ENCODE results near the gene PLCB3.

DNA sequence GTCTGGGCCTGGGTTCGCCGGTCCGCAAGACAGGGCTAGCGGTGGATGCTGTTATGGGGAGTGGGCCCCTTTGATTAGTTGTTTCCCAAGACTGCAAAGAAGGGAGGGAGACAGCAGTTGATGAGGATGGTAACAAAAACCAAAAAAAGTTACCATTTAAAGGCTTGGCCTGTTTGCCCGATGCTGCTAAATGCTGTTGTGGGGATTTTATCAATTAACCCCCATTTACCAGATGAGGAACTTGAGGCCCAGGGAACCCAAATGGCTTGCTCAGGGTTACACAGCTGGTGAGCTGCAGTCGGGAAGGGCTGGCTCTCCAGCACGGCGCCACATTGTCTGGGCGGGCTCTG is 28.7 kb upstream of the PLCB3 start:
- TF ChIP-seq GABPA (IDR thresholded peaks at IDR 0.05; ENCODE audit: low read depth) (no peak), POLR2AphosphoS5 (IDR thresholded peaks at IDR 0.05; ENCODE audit: low read depth) (no peak; the same call in 1 of the 2 replicates)
- TF ChIP-seq, protein P1, sequence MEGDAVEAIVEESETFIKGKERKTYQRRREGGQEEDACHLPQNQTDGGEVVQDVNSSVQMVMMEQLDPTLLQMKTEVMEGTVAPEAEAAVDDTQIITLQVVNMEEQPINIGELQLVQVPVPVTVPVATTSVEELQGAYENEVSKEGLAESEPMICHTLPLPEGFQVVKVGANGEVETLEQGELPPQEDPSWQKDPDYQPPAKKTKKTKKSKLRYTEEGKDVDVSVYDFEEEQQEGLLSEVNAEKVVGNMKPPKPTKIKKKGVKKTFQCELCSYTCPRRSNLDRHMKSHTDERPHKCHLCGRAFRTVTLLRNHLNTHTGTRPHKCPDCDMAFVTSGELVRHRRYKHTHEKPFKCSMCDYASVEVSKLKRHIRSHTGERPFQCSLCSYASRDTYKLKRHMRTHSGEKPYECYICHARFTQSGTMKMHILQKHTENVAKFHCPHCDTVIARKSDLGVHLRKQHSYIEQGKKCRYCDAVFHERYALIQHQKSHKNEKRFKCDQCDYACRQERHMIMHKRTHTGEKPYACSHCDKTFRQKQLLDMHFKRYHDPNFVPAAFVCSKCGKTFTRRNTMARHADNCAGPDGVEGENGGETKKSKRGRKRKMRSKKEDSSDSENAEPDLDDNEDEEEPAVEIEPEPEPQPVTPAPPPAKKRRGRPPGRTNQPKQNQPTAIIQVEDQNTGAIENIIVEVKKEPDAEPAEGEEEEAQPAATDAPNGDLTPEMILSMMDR (IDR thresholded peaks at IDR 0.05; ENCODE audit: insufficient read depth, low read length), result no peak

Data from HL-60 (cell line).